GM19395 (cell line): ENCODE results near the gene GPR18.

Experiments
- ATAC-seq: cut with Tn5 transposase; IDR thresholded peaks from one replicate; pipeline ENCODE4 v1.9.1; 2021; ENCODE audit warnings: mild to moderate bottlenecking, moderate library complexity; ENCODE audit not compliant: unreplicated experiment

Gene GPR18

GRCh38 chr13:99258210-99258860 is at the start of gene GPR18:
TSS of gene GPR18 (minus strand) at chr13:99258379. CDS start at chr13:99255872, 2,507 bp downstream.
- ATAC-seq: peak; percentile 92

GRCh38 chr13:99307648-99308339 is 49.6 kb upstream of the GPR18 start:
- peak; percentile 51 for ATAC-seq

- ATAC-seq: peak; percentile 72
Observed at GRCh38 chr13:99307247-99307646, 49.1 kb upstream of the GPR18 start, which contains the start of gene GPR183. TSS of gene GPR183 (minus strand) at chr13:99307399. CDS start at chr13:99296145, 11,254 bp downstream.

- no peak for ATAC-seq
Observed at GRCh38 chr13:99305566-99305965, 47.4 kb upstream of the GPR18 start.

- no peak for ATAC-seq
Observed at GRCh38 chr13:99305158-99305557, 47.0 kb upstream of the GPR18 start.

GRCh38 chr13:99304541-99304940 is 46.4 kb upstream of the GPR18 start:
- no peak for ATAC-seq

- no peak for ATAC-seq
Observed at GRCh38 chr13:99303863-99304521, 45.8 kb upstream of the GPR18 start.

- no peak for ATAC-seq
Observed at GRCh38 chr13:99302637-99303505, 44.7 kb upstream of the GPR18 start.

- ATAC-seq: no peak
Observed at GRCh38 chr13:99301913-99302636, 43.9 kb upstream of the GPR18 start.

- ATAC-seq: no peak
Observed at GRCh38 chr13:99301056-99301838, 43.1 kb upstream of the GPR18 start.

- no peak for ATAC-seq
Observed at GRCh38 chr13:99299920-99300341, 41.8 kb upstream of the GPR18 start.

- no peak for ATAC-seq
Observed at GRCh38 chr13:99299256-99299919, 41.2 kb upstream of the GPR18 start.

GRCh38 chr13:99298056-99298455 is 39.9 kb upstream of the GPR18 start:
- no peak for ATAC-seq

GRCh38 chr13:99297331-99297730 is 39.2 kb upstream of the GPR18 start:
- no peak for ATAC-seq

- no peak for ATAC-seq
Observed at GRCh38 chr13:99296398-99296797, 38.2 kb upstream of the GPR18 start.

GRCh38 chr13:99295488-99296252 is 37.5 kb upstream of the GPR18 start:
- no peak for ATAC-seq

- no peak for ATAC-seq
Observed at GRCh38 chr13:99294958-99295357, 36.8 kb upstream of the GPR18 start.

- no peak for ATAC-seq
Observed at GRCh38 chr13:99294198-99294597, 36.0 kb upstream of the GPR18 start.
